ENCODE measurements around the gene MAGI3.
"Not testable (repeated sequence)": the region's sequence is repeated elsewhere in the genome, so short reads cannot be mapped to it uniquely, and the experiment has no call there.

The MAGI3 gene

DNA sequence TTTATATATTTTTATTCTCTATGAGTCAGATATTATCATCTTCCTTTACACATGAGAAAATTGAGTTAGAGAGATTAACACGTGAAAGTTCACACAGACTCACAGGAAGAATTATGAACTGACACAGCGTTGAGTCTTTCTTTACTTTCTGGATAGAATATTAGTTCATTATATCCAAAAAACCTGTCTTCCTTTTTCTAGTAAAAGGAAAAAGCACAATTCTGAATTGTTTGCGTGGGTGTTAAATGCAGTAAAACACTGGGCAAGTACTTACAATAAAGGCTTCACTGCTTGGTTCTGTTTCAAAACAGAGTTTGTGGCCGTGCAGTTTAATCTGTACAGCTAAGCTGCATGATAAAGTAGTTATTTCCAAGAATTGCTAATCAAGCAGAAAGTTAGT, 10.8 kb downstream of the MAGI3 start:
- no peak for DNase-seq (ENCODE audit: extremely low read depth, insufficient read length)
- Histone ChIP-seq H3K4me3 (replicated peaks; ENCODE audit: low read depth, low read length) (no peak overlapping the region), H3K27me3 (replicated peaks; ENCODE audit: control insufficient read depth, insufficient read depth, low read length) (no peaks in the 10 kb centered on the region), H3K36me3 (ENCODE audit: control insufficient read depth, insufficient read depth, low read length) (no peaks in the 10 kb centered on the region)
- TF ChIP-seq, protein P1, sequence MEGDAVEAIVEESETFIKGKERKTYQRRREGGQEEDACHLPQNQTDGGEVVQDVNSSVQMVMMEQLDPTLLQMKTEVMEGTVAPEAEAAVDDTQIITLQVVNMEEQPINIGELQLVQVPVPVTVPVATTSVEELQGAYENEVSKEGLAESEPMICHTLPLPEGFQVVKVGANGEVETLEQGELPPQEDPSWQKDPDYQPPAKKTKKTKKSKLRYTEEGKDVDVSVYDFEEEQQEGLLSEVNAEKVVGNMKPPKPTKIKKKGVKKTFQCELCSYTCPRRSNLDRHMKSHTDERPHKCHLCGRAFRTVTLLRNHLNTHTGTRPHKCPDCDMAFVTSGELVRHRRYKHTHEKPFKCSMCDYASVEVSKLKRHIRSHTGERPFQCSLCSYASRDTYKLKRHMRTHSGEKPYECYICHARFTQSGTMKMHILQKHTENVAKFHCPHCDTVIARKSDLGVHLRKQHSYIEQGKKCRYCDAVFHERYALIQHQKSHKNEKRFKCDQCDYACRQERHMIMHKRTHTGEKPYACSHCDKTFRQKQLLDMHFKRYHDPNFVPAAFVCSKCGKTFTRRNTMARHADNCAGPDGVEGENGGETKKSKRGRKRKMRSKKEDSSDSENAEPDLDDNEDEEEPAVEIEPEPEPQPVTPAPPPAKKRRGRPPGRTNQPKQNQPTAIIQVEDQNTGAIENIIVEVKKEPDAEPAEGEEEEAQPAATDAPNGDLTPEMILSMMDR (IDR thresholded peaks at IDR 0.05; ENCODE audit: insufficient read depth, low read length, poor library complexity, severe bottlenecking) = no peak

DNA sequence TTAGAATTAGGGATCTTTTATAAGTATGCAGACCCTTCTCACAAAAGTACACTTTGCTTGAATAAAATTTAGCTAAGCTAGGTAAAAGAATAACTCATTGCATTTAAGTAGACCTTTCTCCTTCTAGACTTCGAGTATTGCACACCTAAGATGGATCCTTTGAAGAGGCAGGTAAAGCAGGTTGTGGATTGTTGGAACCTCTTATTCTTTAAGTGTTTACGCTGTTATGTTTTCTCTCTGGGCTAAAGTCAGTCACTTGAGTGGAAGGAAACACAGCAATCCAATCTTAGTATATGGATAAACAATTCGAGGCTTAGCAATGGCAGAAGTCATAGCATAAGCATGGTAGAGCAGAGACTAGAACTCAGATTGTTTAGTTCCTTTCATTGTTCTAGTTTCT, 11.4 kb downstream of the MAGI3 start:
- TF ChIP-seq, protein P1 (IDR thresholded peaks at IDR 0.05; ENCODE audit: insufficient read depth, low read length, poor library complexity, severe bottlenecking) = no peak
- no peak for DNase-seq (ENCODE audit: extremely low read depth, insufficient read length)
- Histone ChIP-seq H3K27me3 (replicated peaks; ENCODE audit: control insufficient read depth, insufficient read depth, low read length) (no peaks in the 10 kb centered on the region), H3K4me3 (replicated peaks; ENCODE audit: low read depth, low read length) (no peak overlapping the region), H3K36me3 (ENCODE audit: control insufficient read depth, insufficient read depth, low read length) (no peaks in the 10 kb centered on the region)

DNA sequence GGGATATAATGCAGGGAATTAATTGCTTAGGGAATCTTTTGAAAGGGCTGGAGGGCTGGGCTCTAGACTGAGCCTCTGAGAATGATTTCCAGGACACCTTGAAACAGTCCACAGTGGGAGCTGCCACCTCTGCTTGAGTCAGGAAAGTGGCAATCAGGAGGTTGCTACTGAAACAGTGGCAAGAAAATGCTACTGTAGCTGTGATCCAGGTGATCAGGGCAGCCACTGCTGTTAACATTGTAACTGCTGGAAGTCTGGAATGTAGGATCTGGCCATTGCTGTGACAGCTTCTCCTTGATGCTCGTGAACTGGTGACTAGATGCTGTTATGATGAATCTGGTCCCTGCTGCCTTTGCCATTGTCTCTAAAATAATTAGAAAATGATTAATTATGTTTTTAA, 12.8 kb downstream of the MAGI3 start:
- no peak overlapping the region for H3K4me3 ChIP-seq (replicated peaks; ENCODE audit: low read depth, low read length)
- TF ChIP-seq, protein P1 (IDR thresholded peaks at IDR 0.05; ENCODE audit: insufficient read depth, low read length, poor library complexity, severe bottlenecking) = no peak
- H3K36me3 ChIP-seq (ENCODE audit: control insufficient read depth, insufficient read depth, low read length) = no peaks in the 10 kb centered on the region
- H3K27me3 ChIP-seq (replicated peaks; ENCODE audit: control insufficient read depth, insufficient read depth, low read length) = no peaks in the 10 kb centered on the region
- DNase-seq (ENCODE audit: extremely low read depth, insufficient read length) = no peak

DNA sequence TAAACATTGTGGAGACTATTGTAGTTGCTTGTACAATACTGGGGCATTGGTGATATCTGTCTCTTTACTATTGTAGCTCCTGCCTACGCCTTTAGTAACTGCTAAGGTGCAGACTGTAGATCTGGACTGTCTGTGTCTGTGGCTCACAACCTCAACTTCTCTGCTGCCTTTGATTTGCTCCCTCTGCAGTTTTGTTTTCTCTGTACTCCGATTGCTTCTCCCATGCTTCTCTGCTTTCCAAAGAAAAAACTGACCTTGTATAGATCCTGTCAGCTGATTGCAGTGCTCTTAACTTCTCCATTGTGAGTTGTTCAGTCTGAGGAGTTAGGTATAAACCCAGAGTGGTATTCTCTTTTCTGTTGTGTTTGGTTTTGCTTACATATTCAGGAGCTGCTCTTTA, 15.3 kb downstream of the MAGI3 start:
- no peak overlapping the region for H3K4me3 ChIP-seq (replicated peaks; ENCODE audit: low read depth, low read length)
- DNase-seq (ENCODE audit: extremely low read depth, insufficient read length) = no peak
- H3K36me3 ChIP-seq (ENCODE audit: control insufficient read depth, insufficient read depth, low read length) = no peaks in the 10 kb centered on the region
- TF ChIP-seq, protein P1 (IDR thresholded peaks at IDR 0.05; ENCODE audit: insufficient read depth, low read length, poor library complexity, severe bottlenecking) = no peak
- H3K27me3 ChIP-seq (replicated peaks; ENCODE audit: control insufficient read depth, insufficient read depth, low read length) = no peaks in the 10 kb centered on the region

DNA sequence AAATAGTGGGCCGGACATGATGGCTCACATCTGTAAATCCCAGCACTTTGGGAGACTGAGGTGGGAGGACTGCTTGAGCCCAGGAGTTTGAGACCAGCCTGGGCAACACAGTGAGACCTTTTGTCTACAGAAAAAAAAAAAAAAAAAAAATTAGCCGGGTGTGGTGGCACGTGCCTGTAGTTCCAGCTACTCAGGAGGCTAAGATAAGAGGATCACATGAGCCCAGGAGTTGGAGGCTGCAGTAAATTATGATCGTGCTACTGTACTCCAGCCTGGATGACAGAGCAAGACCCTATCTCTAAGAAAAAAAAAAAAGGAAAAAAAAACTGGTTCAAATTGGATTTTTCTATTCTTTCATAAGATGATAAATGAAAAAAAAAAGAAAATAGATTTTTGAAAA, 15.8 kb downstream of the MAGI3 start:
- H3K36me3 ChIP-seq (ENCODE audit: control insufficient read depth, insufficient read depth, low read length); DNase-seq (ENCODE audit: extremely low read depth, insufficient read length): not testable (repeated sequence)

DNA sequence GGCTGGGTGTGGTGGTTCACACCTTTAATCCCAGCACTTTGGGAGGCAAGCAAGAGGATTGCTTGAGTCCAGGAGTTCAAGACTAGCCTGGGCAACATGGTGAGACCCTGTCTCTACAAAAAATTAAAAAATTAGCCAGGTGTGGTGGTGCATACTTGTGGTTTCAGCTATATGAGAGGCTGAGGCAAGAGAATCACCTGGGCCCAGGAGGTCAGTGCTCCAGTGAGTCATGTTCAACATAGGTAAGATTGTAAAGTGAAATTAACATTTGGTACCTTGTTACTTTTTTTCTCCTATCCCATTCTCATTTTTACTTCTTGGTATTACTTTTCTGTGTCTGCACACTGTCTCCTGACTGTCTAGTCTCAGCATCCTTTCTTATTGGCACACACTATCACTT, 19.0 kb downstream of the MAGI3 start:
- H3K36me3 ChIP-seq (ENCODE audit: control insufficient read depth, insufficient read depth, low read length) = no peaks in the 10 kb centered on the region
- TF ChIP-seq, protein P1 (IDR thresholded peaks at IDR 0.05; ENCODE audit: insufficient read depth, low read length, poor library complexity, severe bottlenecking) = no peak
- H3K4me3 ChIP-seq (replicated peaks; ENCODE audit: low read depth, low read length) = no peak overlapping the region
- no peak for DNase-seq (ENCODE audit: extremely low read depth, insufficient read length)
- H3K27me3 ChIP-seq (replicated peaks; ENCODE audit: control insufficient read depth, insufficient read depth, low read length) = no peaks in the 10 kb centered on the region

More for the DNA sequence above, 15.8 kb downstream of the MAGI3 start:
- not testable (repeated sequence) for H3K27me3 ChIP-seq (replicated peaks; ENCODE audit: control insufficient read depth, insufficient read depth, low read length); H3K4me3 ChIP-seq (replicated peaks; ENCODE audit: low read depth, low read length)

DNA sequence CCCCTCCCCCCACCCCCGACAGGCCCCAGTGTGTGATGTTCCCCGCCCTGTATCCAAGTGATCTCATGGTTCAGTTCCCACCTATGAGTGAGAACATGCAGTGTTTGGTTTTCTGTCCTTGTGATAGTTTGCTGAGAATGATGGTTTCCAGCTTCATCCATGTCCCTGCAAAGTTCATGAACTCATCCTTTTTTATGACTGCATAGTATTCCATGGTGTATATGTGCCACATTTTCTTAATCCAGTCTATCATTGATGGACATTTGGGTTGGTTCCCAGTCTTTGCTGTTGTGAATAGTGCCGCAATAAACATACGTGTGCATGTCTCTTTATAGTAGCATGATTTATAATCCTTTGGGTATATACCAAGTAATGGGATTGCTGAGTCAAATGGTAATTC, 21.7 kb downstream of the MAGI3 start:
- not testable (repeated sequence) for H3K27me3 ChIP-seq (replicated peaks; ENCODE audit: control insufficient read depth, insufficient read depth, low read length); DNase-seq (ENCODE audit: extremely low read depth, insufficient read length); H3K36me3 ChIP-seq (ENCODE audit: control insufficient read depth, insufficient read depth, low read length); H3K4me3 ChIP-seq (replicated peaks; ENCODE audit: low read depth, low read length)
